PC-9 (cell line): ENCODE measurements around the gene CCDC124.
"Not testable (repeated sequence)": the region's sequence is repeated elsewhere in the genome, so short reads cannot be mapped to it uniquely, and the experiment has no call there.

Experiments used
- EZH2 ChIP-seq: fragments of 200-600 bp; sonication (generic); IDR thresholded peaks from 2 replicates; pipeline ENCODE4 v1.8.0; 2017; ENCODE audit warnings: antibody characterized with exemption, low read depth
- TF ChIP-seq, protein P1 (sequence below): fragments of 200-600 bp; sonication (generic); conservative IDR thresholded peaks from 2 replicates; pipeline ENCODE4 v1.6.1; 2017; ENCODE audit warnings: mixed run types, antibody characterized with exemption, mild to moderate bottlenecking, moderate library complexity

DNA sequence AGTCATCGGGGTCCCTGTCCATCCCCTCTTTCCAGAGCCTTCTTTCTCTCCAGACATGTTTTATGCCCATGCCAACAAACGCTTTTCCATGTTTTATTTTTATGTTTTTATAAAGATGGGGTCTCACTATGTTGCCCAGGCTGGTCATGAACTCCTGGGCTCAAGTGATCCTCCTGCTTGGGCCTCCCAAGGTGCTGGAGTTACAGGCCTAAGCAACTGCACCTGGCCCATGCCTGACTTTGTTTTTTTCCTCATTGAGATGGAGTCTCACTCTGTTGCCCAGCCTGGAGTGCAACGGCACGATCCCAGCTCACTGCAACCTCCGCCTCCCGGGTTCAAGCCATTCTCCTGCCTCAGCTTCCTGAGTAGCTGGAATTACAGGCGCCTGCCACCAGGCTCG lies 53.8 kb downstream of the CCDC124 start:
- TF ChIP-seq, protein P1, sequence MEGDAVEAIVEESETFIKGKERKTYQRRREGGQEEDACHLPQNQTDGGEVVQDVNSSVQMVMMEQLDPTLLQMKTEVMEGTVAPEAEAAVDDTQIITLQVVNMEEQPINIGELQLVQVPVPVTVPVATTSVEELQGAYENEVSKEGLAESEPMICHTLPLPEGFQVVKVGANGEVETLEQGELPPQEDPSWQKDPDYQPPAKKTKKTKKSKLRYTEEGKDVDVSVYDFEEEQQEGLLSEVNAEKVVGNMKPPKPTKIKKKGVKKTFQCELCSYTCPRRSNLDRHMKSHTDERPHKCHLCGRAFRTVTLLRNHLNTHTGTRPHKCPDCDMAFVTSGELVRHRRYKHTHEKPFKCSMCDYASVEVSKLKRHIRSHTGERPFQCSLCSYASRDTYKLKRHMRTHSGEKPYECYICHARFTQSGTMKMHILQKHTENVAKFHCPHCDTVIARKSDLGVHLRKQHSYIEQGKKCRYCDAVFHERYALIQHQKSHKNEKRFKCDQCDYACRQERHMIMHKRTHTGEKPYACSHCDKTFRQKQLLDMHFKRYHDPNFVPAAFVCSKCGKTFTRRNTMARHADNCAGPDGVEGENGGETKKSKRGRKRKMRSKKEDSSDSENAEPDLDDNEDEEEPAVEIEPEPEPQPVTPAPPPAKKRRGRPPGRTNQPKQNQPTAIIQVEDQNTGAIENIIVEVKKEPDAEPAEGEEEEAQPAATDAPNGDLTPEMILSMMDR: not testable (repeated sequence)
- not testable (repeated sequence) for TF ChIP-seq EZH2
